T-cell (primary cell): ENCODE data around the gene HES3. TPM values are rescaled to one million over a fixed set of nuclear protein-coding genes. Genes with fewer than 3 reads are reported as not detected.
A peak's percentile ranks its signal among the peaks of the same experiment; 100 is the strongest.

ENCODE experiments used
- ATAC-seq, 4 experiments: fragments of 200-7000 bp in 3 of 4; fragments of 150-1000 bp in 1 of 4; cut with Tn5 transposase; replicated peaks in 1 of 4; 1 replicate in 3 of 4; 2 replicates in 1 of 4; pipeline ENCODE4 v1.10.0; 2021; ENCODE audit warnings: moderate library complexity in 3 of 4, mild to moderate bottlenecking in 2 of 4, moderate number of reproducible peaks in 1 of 4
- CTCF ChIA-PET, 2 donors: fragments of 300-600 bp; sonication (Branson Sonifier 250); formaldehyde crosslinking; loops; one replicate each; lab custom pipeline; 2022; ENCODE audit warnings: antibody characterized with exemption in 2 of 2; lab: Charles Lee
- POLR2A ChIA-PET, 2 donors: fragments of 300-600 bp; sonication (Branson Sonifier 250); formaldehyde crosslinking; loops; one replicate each; lab custom pipeline; 2022; ENCODE audit warnings: antibody characterized with exemption in 2 of 2; lab: Charles Lee
- DNase-seq, 35 experiments: peaks; one replicate each; pipeline versions ENCODE4 v3.0.0 to v3.0.0-alpha.2; 2013 to 2023
- H3K27ac ChIP-seq: one replicate; pipeline ENCODE4 v1.5.1; 2013; ENCODE audit warnings: low read length
- H3K27me3 ChIP-seq, 2 experiments: replicated peaks in 1 of 2; 1 replicate in 1 of 2; 2 replicates in 1 of 2; pipeline versions ENCODE4 v1.6.1 to v1.7.0; 2013; ENCODE audit warnings: low read length in 1 of 2, mixed read lengths in 1 of 2; ENCODE audit not compliant: control insufficient read depth in 2 of 2, insufficient read depth in 2 of 2; ENCODE audit errors: extremely low read depth in 1 of 2
- H3K36me3 ChIP-seq, 2 donors: 1 replicate in 1 of 2; 2 replicates in 1 of 2; pipeline versions ENCODE4 v1.6.1 to v1.7.0; 2013; ENCODE audit warnings: low read length in 1 of 2; ENCODE audit not compliant: control insufficient read depth in 2 of 2, insufficient read depth in 1 of 2; ENCODE audit errors: extremely low read depth in 1 of 2
- H3K4me1 ChIP-seq, 2 experiments: 1 replicate in 1 of 2; 2 replicates in 1 of 2; pipeline versions ENCODE4 v1.6.1 to v1.7.0; 2013; ENCODE audit warnings: low read length in 2 of 2, mixed read lengths in 1 of 2; ENCODE audit not compliant: insufficient read depth in 2 of 2, control insufficient read depth in 1 of 2; ENCODE audit errors: extremely low read depth in 1 of 2
- H3K4me3 ChIP-seq, 2 donors: 1 replicate in 1 of 2; 2 replicates in 1 of 2; pipeline versions ENCODE4 v1.5.1 to v1.7.0; 2013; ENCODE audit warnings: mild to moderate bottlenecking in 2 of 2, low read length in 1 of 2, moderate library complexity in 1 of 2; ENCODE audit not compliant: control insufficient read depth in 1 of 2; ENCODE audit errors: extremely low read depth in 1 of 2
- H3K9me3 ChIP-seq: 2 replicates; pipeline ENCODE4 v1.7.0; 2013
- H3K27ac Mint-ChIP-seq, 2 donors: one replicate each; pipeline ENCODE4 v1.8.0; 2020 to 2021; ENCODE audit warnings: mild to moderate bottlenecking in 2 of 2, mixed read lengths in 2 of 2
- H3K27me3 Mint-ChIP-seq, 2 donors: one replicate each; pipeline ENCODE4 v1.8.0; 2021 to 2022; ENCODE audit warnings: mixed read lengths in 2 of 2
- H3K36me3 Mint-ChIP-seq: one replicate; pipeline ENCODE4 v1.8.0; 2021; ENCODE audit warnings: mixed read lengths
- H3K4me1 Mint-ChIP-seq, 3 donors: one replicate each; pipeline ENCODE4 v1.8.0; 2020 to 2022; ENCODE audit warnings: mixed read lengths in 3 of 3, mild to moderate bottlenecking in 1 of 3
- H3K4me3 Mint-ChIP-seq, 3 donors: one replicate each; pipeline ENCODE4 v1.8.0; 2020 to 2022; ENCODE audit warnings: mild to moderate bottlenecking in 3 of 3, mixed read lengths in 3 of 3, moderate library complexity in 3 of 3
- H3K9me3 Mint-ChIP-seq, 3 donors: one replicate each; pipeline ENCODE4 v1.8.0; 2020 to 2022; ENCODE audit warnings: mixed read lengths in 3 of 3
- WGBS: methylation state at CpG from one replicate; pipeline ENCODE4 v1.1.5; 2013; ENCODE audit warnings: missing lambda C conversion rate; ENCODE audit not compliant: insufficient coverage; 5-methylcytosine and 5-hydroxymethylcytosine counted together
- total RNA-seq, 35 experiments: library from RNA in 6 of 35; stranded (reverse) in 6 of 35; fragments of 120-200 nt in 1 of 35; gene quantifications; one replicate each; pipeline versions ENCODE4 v1.2.1 to v1.2.4 and lab custom pipeline; 2013 to 2026

HES3 gene
- total RNA-seq, 5 donors from 2014 or later (not counting 1 experiment from before 2014, with no cell fraction given) = not detected

DNA sequence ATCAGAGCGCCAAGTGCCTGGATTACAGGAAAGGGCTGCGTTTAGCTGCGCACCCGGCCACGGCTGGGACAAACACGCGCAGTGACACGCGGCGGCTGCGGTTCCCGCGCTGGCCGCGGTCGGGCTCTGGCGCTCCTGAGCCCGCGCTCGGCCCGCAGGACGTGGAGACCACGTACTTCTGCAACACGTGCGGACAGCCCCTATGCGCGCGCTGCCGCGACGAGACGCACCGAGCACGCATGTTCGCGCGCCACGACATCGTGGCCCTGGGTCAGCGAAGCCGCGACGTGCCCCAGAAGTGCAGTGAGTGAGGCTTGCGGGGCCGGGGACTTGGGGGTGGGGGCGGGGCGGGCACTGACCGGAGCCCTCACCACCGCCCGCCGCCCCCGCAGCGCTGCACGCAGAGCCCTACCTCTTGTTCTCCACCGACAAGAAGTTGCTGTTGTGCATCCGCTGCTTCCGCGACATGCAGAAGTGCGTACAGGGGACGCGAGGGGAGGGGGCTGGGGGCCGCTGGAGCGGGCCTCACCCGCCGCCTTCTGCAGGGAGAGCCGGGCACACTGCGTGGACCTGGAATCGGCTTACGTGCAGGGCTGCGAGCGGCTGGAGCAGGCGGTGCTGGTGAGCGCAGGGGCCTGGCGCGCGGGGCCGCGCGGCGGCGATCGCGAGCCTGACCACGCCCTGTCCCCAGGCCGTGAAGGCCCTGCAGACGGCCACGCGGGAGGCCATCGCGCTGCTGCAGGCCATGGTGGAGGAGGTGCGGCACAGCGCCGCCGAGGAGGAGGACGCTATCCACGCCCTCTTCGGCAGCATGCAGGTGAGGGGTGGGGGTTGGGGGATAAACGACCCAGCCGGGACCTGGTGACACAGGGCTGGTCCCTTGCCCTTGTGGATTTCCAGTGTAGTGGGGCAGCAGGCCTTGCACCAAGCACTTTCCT is 35.0 kb upstream of the HES3 start:
- peaks cover 0 to 22% (median 15%) of the 10 kb centered on the region in 3 donors for H3K4me1 Mint-ChIP-seq
- H3K4me1 ChIP-seq = peaks cover 6 to 38% of the 10 kb centered on the region in 2 experiments
- peak; percentile 14 to 54 (median 36) for ATAC-seq
- ChIA-PET POLR2A (no interaction called here), CTCF (no interaction called here)
- H3K27ac ChIP-seq = no peak overlapping the region
- peaks cover 3 to 64% of the 10 kb centered on the region in 2 experiments for H3K27me3 ChIP-seq
- no peaks in the 10 kb centered on the region for H3K36me3 Mint-ChIP-seq
- 4% methylated on average over 97 of the region's 99 CpGs for WGBS
- peak overlapping the region in 1 of 2 donors; percentile 46 for H3K27ac Mint-ChIP-seq
- H3K9me3 ChIP-seq = no peaks in the 10 kb centered on the region
- peaks cover 4 to 21% of the 10 kb centered on the region in 2 donors for H3K27me3 Mint-ChIP-seq
- H3K36me3 ChIP-seq = no peaks in the 10 kb centered on the region
- peak in 4 of 35 experiments; percentile 8 to 35 (median 12) for DNase-seq
- H3K4me3 ChIP-seq = peak overlapping the region in 1 of 2 donors; percentile 47
- H3K9me3 Mint-ChIP-seq = no peaks in the 10 kb centered on the region
- H3K4me3 Mint-ChIP-seq = peak overlapping the region; percentile 50 to 57 (median 51)

- Histone ChIP-seq H3K27me3 (peaks cover 3 to 61% of the 10 kb centered on the region in 2 experiments), H3K36me3 (no peaks in the 10 kb centered on the region), H3K27ac (no peak overlapping the region), H3K4me1 (peaks cover 6 to 34% of the 10 kb centered on the region in 2 experiments), H3K4me3 (peak overlapping the region in 1 of 2 donors; percentile 1), H3K9me3 (no peaks in the 10 kb centered on the region)
- ChIA-PET CTCF (interaction anchor here in 1 of 2 donors (0.5 kb wide), 1 partner anchor 21 kb away, joined by 4 read pairs; no protein-coding TSS in a partner anchor), POLR2A (no interaction called here)
- WGBS = 75% methylated on average over 11 of the region's 17 CpGs
- peaks cover 0 to 19% (median 12%) of the 10 kb centered on the region in 3 donors for H3K4me1 Mint-ChIP-seq
- no peaks in the 10 kb centered on the region for H3K9me3 Mint-ChIP-seq
- H3K27me3 Mint-ChIP-seq = peaks cover 4 to 20% of the 10 kb centered on the region in 2 donors
- ATAC-seq (peak in 1 of 4 experiments; percentile 24), DNase-seq (peak in 5 of 35 experiments; percentile 10 to 35 (median 28))
- H3K4me3 Mint-ChIP-seq = peak overlapping the region; percentile 45 to 57 (median 50)
- H3K27ac Mint-ChIP-seq = peak overlapping the region; percentile 39 to 46
- H3K36me3 Mint-ChIP-seq = no peaks in the 10 kb centered on the region
These were observed 34.1 kb upstream of the HES3 start for GRCh38 chr1:6209661-6210580.

- Histone ChIP-seq H3K4me1 (peaks cover 6 to 25% of the 10 kb centered on the region in 2 experiments), H3K4me3 (no peak overlapping the region), H3K27me3 (peaks cover 3 to 52% of the 10 kb centered on the region in 2 experiments), H3K36me3 (no peaks in the 10 kb centered on the region), H3K27ac (no peak overlapping the region), H3K9me3 (no peaks in the 10 kb centered on the region)
- Mint-ChIP-seq H3K27me3 (peaks cover 10 to 20% of the 10 kb centered on the region in 2 donors), H3K4me1 (peaks cover 0 to 17% (median 8%) of the 10 kb centered on the region in 3 donors), H3K4me3 (peak overlapping the region in 1 of 3 donors; percentile 16), H3K27ac (no peak overlapping the region), H3K9me3 (no peaks in the 10 kb centered on the region), H3K36me3 (no peaks in the 10 kb centered on the region)
- ATAC-seq = no peak
- ChIA-PET POLR2A (no interaction called here), CTCF (interaction anchor here in 1 of 2 donors (0.5 kb wide), 1 partner anchor 20 kb away, joined by 4 read pairs; no protein-coding TSS in a partner anchor)
- DNase-seq = no peak
- 98% methylated on average over 8 of the region's 29 CpGs for WGBS
These were observed 33.2 kb upstream of the HES3 start for GRCh38 chr1:6210591-6211355.

DNA sequence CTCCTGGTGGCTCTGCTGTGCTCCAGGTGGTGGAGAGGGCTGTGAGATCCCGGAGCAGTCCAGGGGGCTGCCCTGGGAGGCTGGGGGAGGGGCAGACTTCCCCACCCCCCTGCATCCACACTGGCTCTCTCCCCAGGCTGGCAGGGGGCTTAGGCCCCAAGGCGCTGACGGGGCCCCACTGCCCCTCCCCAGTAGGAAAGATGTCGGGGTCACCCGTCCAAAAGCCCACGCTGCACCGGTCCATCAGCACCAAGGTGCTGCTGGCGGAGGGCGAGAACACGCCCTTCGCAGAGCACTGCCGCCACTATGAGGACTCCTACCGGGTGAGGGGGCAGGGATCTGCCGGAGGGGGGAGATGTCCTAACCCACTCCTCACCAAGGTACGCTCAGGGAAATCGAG is 32.2 kb upstream of the HES3 start:
- Histone ChIP-seq H3K27ac (no peak overlapping the region), H3K4me1 (peaks cover 4 to 16% of the 10 kb centered on the region in 2 experiments), H3K4me3 (no peak overlapping the region), H3K36me3 (no peaks in the 10 kb centered on the region), H3K27me3 (peaks cover 3 to 46% of the 10 kb centered on the region in 2 experiments), H3K9me3 (no peaks in the 10 kb centered on the region)
- CTCF ChIA-PET = no interaction called here
- 90% methylated on average over 10 of the region's 16 CpGs for WGBS
- peaks cover 0 to 13% (median 8%) of the 10 kb centered on the region in 3 donors for H3K4me1 Mint-ChIP-seq
- no peaks in the 10 kb centered on the region for H3K9me3 Mint-ChIP-seq
- no peak for DNase-seq
- POLR2A ChIA-PET = no interaction called here
- no peak overlapping the region for H3K27ac Mint-ChIP-seq
- no peak for ATAC-seq
- no peak overlapping the region for H3K4me3 Mint-ChIP-seq
- no peaks in the 10 kb centered on the region for H3K36me3 Mint-ChIP-seq
- peaks cover 12 to 17% of the 10 kb centered on the region in 2 donors for H3K27me3 Mint-ChIP-seq

DNA sequence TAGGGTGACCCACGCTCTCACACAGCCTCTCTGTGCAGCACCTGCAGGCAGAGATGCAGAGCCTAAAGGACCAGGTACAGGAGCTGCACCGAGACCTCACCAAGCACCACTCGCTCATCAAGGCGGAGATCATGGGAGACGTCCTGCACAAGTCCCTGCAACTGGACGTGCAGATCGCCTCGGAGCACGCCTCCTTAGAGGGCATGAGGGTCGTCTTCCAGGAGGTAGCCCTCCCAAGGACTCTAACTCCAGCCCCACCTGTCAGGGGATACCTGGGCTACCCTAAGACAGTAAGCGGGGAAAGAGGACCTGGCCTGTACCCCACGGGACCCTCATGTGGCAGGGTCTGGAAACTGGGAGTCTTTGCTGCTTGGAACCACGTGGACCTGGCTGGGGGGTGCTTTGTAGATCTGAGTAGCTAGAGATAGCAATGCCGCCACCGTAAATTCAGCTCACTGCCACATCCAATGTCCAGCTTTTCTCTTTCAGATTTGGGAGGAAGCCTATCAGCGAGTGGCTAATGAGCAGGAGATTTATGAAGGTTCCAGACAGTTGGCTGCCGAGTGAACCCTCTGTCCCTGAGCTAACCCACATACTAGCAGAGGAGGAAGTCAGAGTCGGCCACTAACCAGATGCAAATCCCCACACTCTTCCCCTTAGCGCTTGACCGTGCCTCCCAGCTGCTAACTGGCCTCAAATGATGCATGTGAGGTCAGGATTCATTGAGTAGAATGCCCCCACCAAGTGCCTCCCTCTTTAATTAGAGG is 31.6 kb upstream of the HES3 start:
- Histone ChIP-seq H3K27ac (no peak overlapping the region), H3K9me3 (no peaks in the 10 kb centered on the region), H3K4me1 (peaks cover 3 to 12% of the 10 kb centered on the region in 2 experiments), H3K4me3 (no peak overlapping the region), H3K27me3 (peaks cover 0 to 43% of the 10 kb centered on the region in 2 experiments), H3K36me3 (no peaks in the 10 kb centered on the region)
- H3K9me3 Mint-ChIP-seq = no peaks in the 10 kb centered on the region
- H3K36me3 Mint-ChIP-seq = no peaks in the 10 kb centered on the region
- CTCF ChIA-PET = interaction anchor here in 1 of 2 donors (0.5 kb wide), 1 partner anchor 27 kb away, joined by 5 read pairs; no protein-coding TSS in a partner anchor
- peaks cover 12 to 14% of the 10 kb centered on the region in 2 donors for H3K27me3 Mint-ChIP-seq
- H3K4me1 Mint-ChIP-seq = peaks cover 0 to 11% (median 8%) of the 10 kb centered on the region in 3 donors
- 78% methylated on average over 6 of the region's 20 CpGs for WGBS
- DNase-seq = no peak
- H3K27ac Mint-ChIP-seq = no peak overlapping the region
- no peak overlapping the region for H3K4me3 Mint-ChIP-seq
- ATAC-seq = no peak
- POLR2A ChIA-PET = no interaction called here
